ENCODE results near the gene LRP1B.

The LRP1B gene

GRCh38 chr2:141957827-141958450 lies 172.9 kb downstream of the LRP1B start:
- DNase-seq (ENCODE audit: low spot score): no peak

DNA sequence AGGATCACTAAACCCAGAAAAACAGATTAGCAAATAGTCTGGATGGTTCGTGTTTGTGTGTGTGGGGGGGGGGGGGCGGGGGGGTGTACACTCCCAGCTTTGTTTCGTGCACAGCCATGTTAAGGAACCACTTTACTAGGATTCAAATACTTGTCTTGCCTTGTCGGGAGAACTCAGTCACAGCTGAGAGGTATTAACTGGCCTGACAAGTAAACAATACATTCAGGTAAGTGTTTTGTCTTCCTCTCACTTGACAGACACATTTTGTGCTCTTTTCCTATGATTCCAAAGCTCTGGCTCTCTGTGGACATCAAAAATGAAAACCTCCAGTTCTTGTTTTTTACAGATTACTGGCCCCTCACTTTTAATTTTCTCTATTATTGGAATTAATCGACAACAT lies 173.5 kb downstream of the LRP1B start:
- no peak for DNase-seq (ENCODE audit: low spot score)

DNA sequence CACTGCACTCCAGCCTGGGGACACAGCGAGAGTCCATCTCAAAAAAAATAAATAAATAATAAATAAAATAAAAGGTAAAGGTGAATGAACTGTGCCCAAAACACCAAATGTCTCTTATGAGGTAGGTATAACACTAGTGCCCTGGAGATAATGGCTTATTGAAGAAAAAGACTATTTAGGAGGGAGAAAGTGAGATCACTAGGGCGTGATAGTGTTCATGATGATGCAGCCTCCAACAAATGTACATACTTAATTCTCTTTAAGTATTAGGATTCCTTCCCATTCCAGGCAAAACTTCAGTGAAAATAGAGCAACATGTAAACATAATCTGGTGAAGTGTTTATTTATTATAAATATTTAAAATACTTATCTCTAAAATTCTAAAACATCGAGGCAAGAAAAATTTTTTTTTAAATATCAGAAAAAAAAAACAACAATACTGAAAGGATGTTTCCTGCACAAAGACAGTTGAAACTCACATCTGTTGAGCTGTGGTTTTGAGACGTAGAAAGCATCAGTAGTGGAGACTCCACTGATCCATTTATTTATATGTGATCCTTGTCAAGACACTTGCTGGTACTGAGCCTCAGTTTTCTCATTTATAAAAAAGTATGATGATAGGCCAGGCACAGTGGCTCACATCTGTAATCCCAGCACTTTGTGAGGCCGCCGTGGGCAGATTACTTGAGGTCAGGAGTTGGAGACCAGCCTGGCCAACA lies 183.3 kb downstream of the LRP1B start:
- DNase-seq (ENCODE audit: low spot score): no peak

DNA sequence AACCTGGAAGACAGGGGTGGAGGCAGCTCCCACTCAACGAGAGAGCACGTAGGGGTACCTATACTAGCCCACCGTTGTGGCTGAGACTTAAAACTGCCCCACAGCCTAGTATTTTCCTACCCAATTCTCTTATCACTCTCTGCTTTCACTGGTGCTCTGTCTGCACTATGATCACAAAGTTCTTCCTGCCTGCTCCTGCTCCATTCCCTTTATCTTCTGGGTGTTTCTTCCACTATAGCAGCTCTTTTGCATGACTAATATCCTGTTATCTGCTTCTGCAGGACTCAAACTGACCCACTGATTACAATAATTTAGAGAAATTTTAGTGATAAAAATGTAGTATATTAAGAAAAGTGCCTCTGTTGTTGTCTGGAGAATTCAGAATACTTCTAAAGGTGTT lies 184.8 kb downstream of the LRP1B start:
- DNase-seq (ENCODE audit: low spot score): no peak

GRCh38 chr2:141943918-141944317 lies 186.9 kb downstream of the LRP1B start:
- DNase-seq (ENCODE audit: low spot score): no peak

DNA sequence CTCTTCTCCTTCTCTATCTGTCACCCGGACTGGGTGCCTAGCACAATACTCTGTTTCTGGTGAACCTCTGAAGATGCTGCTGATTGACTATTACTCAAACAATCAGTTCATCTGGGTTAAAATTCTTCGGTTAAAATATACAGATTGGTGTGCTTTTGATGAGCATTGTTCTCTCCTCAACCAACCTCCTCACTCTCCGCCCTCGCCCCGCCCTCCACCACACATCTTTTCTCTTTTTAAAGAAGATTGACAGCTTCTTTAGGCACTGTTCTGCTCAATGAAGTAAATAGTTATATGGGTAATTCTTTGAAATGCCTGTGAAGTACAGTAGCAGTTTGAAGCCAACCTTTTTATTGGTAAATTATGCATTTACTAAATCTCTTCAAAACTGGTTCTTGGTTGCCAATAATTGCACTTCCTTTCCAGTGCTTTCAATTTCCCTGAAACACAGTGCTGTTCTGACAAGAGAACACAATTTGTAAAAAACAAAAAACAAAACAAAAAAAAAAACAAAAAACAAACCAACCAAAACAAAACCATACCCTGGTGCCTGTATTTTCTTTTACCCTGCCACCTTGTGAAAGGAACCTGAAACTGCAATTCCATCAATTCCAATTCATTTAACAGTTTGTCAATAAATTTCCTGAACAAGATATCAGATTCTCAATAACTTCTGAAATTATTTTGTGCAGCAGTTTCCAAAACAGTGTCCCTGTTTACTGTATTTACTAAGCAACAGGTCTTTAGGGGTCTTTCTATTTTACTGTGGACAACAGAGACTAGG lies 188.6 kb downstream of the LRP1B start:
- DNase-seq (ENCODE audit: low spot score): peak; percentile 2

DNA sequence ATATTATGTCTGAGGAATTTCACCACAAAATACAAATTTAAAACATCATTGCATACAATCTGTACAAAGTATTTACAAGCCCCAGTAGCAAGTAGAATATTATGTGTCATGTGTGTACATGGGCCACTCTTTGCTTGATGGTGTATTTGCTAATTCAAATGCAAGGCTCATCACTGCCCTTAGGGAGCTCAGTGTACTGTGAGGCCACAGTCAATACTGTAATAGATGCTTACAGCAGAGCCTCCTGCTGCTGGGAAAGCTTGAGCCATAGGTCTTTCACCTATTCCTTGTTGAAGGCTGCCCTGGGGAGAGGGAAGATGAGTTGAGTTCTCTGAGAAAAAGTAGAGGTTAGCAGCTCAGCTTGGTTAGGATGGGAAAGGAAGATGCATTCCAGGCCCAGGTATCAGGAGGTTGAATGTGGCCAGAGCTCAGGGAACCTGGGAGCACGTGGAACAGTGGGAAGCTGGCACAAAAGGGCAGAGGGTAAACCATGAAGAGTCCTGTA lies 189.6 kb downstream of the LRP1B start:
- DNase-seq (ENCODE audit: low spot score): no peak

- no peak for DNase-seq (ENCODE audit: low spot score)
These were observed 190.1 kb downstream of the LRP1B start for GRCh38 chr2:141940709-141941108.

DNA sequence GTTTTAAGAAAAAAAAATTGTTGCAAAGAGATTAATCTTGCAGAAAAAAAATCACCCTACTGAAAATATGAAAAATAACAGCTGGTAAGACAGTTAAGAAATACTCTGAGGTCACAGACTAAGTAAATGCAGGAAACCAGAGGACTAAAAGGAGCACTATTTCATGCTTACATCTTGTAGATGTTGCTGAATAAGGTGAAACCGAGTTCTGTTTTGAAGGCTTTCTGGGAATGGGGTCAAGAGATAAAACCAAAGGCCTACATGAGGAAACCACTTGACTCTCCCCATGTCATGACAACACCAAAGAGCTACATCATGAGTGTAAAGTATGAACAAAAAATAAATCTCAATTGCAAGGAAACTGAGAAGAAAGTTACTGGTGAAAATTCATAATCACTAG lies 197.6 kb downstream of the LRP1B start:
- DNase-seq (ENCODE audit: low spot score): no peak

DNA sequence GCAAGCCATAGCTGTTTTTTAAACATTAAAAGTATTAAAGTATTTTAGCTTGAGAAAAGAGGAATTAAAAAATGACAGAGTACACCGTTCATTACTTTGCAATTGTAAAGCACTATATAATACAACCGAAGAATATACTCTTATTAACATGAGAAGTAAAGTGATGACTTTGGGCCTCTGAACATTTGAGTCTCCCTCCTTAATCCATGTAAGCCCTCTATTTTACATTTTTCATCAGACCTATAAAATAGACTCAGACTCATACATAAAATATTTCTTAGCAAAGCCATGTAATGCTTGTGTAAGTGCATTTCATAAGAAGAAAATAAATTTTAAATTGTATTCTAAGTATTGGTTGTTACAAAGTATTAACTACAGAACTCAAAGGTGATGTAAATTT lies 198.6 kb downstream of the LRP1B start:
- DNase-seq (ENCODE audit: low spot score): no peak

DNA sequence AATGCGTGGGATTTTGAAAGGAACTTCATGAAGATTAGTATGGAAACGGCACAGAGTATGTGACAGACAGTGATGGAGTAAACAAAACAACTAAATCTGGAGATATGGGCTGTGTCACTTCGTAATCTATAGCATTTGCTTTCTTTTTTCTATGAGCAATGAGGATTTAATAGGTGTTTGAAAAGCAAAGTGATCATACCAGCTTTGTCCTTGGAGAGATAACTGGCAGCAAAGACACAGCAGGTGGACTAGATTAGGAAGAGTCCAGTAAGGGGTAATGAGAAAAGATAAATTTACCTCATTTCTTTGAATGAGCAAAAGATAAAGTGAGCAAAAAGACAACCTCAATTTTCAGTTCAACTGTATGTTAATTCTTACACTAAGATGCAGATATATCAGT lies 199.0 kb downstream of the LRP1B start:
- no peak for DNase-seq (ENCODE audit: low spot score)

GRCh38 chr2:141930803-141931202 lies 200.0 kb downstream of the LRP1B start:
- no peak for DNase-seq (ENCODE audit: low spot score)

- DNase-seq (ENCODE audit: low spot score): peak; percentile 6
These were observed 201.2 kb downstream of the LRP1B start for GRCh38 chr2:141929331-141930252.

GRCh38 chr2:141928476-141928875 lies 202.3 kb downstream of the LRP1B start:
- no peak for DNase-seq (ENCODE audit: low spot score)

DNA sequence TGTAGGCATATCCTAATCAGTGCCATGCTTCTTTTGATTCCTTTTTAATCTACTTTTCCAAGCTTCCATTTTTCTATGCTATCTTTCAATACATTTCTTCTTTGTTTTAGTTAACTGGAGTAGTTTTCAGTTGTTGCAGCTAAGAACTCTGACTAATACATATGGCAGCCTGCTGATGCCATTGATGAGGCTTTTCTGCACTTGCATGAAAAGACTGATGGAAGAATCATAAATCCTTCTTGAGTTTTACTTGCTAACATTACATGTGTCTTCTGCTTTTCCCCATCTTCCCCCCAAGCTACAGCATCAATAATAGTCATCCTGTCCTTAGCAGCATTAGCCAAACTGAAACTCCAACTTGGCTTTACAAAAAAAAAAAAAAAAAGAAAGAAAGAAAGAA lies 203.3 kb downstream of the LRP1B start:
- no peak for DNase-seq (ENCODE audit: low spot score)

- no peak for DNase-seq (ENCODE audit: low spot score)
These were observed 205.3 kb downstream of the LRP1B start for GRCh38 chr2:141925511-141925910.

GRCh38 chr2:141923657-141924056 lies 207.2 kb downstream of the LRP1B start:
- peak; percentile 3 for DNase-seq (ENCODE audit: low spot score)

GRCh38 chr2:141911485-141912066 lies 219.2 kb downstream of the LRP1B start:
- DNase-seq (ENCODE audit: low spot score): no peak

DNA sequence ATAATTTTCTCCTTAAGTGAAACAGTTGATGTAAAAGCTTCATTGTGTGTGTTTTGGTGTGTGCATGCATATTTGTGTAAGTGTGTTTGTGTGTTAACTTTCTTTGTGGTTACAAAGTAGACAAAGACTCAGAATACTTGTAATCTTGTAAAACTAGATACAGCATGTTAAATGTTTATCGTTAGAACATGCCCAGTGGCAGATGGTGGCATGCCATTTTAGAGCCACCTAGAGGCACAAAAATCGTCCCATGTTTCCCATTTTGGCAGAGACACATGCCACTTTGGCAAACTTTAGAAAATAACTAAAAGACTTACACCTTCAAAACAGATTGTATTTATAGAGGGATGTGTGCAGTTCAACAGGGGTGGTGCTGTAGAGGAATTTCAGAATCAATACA lies 224.1 kb downstream of the LRP1B start:
- no peak for DNase-seq (ENCODE audit: low spot score)

- DNase-seq (ENCODE audit: low spot score): no peak
These were observed 230.0 kb downstream of the LRP1B start for GRCh38 chr2:141900826-141901225.

DNA sequence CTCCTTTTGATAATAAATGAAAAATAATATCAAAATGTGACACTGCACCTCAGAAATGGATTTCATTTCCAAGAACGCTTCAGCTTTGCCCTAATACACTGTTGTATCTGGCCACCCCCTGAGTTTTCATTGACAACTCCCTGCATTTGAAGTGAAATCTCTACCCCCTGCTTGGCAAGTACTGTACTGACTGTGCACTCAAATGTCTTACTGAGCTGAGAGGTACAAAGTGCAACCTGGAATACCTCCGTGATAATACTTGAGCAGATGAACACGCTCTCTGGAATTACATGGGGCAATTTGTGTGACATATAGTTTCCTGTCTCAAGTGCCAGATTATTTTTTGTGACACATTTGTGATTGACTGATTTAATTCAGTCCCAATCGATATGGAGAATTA lies 231.1 kb downstream of the LRP1B start:
- no peak for DNase-seq (ENCODE audit: low spot score)

DNA sequence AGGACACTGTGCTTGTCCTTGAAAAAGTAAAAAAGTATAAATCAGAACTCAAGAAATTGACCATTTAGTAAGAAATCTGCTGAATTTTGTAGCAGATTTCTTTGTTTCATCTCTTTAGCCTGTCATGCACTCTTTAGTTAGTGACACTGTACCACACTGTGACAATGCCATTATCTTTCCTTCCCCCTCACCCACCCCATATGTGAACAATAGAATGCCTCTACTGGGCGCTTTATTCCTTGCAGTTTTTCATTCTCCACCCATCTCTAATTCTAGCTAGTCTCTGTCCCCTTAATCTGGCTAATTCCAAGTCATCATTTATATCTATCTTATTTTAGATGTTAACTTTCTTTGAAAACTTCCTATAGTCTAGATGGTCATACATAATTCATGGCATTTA lies 241.0 kb downstream of the LRP1B start:
- no peak for DNase-seq (ENCODE audit: low spot score)
